Mesendoderm (in vitro differentiated cells): Measurements from ENCODE around the gene CMC2.
A peak's percentile ranks its signal among the peaks of the same experiment; 100 is the strongest.

Source experiments
- DNase-seq: peaks from one replicate; pipeline ENCODE4 v3.0.0; 2013
- H2AK5ac ChIP-seq: 2 replicates; pipeline ENCODE4 v1.6.1; 2013; ENCODE audit warnings: low read length, inconsistent platforms
- H2BK120ac ChIP-seq: 2 replicates; pipeline ENCODE4 v1.6.1; 2013; ENCODE audit warnings: low read depth, mild to moderate bottlenecking, low read length, moderate library complexity, mixed read lengths
- H2BK15ac ChIP-seq: replicated peaks from 2 replicates; pipeline ENCODE4 v1.6.1; 2013; ENCODE audit warnings: low read depth, mild to moderate bottlenecking, moderate library complexity
- H2BK5ac ChIP-seq: 2 replicates; pipeline ENCODE4 v1.6.1; 2013; ENCODE audit warnings: low read length, inconsistent platforms
- H3K18ac ChIP-seq: 2 replicates; pipeline ENCODE4 v1.6.1; 2013; ENCODE audit warnings: mild to moderate bottlenecking, low read length, mixed read lengths
- H3K23ac ChIP-seq: one replicate; pipeline ENCODE4 v1.6.1; 2013; ENCODE audit warnings: low read length
- H3K27ac ChIP-seq: 2 replicates; pipeline ENCODE4 v1.5.1; 2013; ENCODE audit warnings: low read depth, mild to moderate bottlenecking, inconsistent platforms, low read length, moderate library complexity
- H3K27me3 ChIP-seq: 2 replicates; pipeline ENCODE4 v1.6.1; 2013; ENCODE audit warnings: low read length, control low read depth, mild to moderate bottlenecking, inconsistent platforms; ENCODE audit not compliant: insufficient read depth, poor library complexity
- H3K36me3 ChIP-seq: 2 replicates; pipeline ENCODE4 v1.6.1; 2013; ENCODE audit warnings: low read length, inconsistent platforms; ENCODE audit not compliant: control insufficient read depth, insufficient read depth
- H3K4ac ChIP-seq: one replicate; pipeline ENCODE4 v1.6.1; 2013; ENCODE audit warnings: low read depth, mild to moderate bottlenecking, low read length, moderate library complexity
- H3K4me1 ChIP-seq: 2 replicates; pipeline ENCODE4 v1.6.1; 2013; ENCODE audit warnings: low read depth, low read length, inconsistent platforms; ENCODE audit not compliant: control insufficient read depth
- H3K4me2 ChIP-seq: 2 replicates; pipeline ENCODE4 v1.6.1; 2013; ENCODE audit warnings: low read length
- H3K4me3 ChIP-seq: 2 replicates; pipeline ENCODE4 v1.5.1; 2013; ENCODE audit warnings: mild to moderate bottlenecking, low read length
- H3K56ac ChIP-seq: one replicate; pipeline ENCODE4 v1.6.1; 2013; ENCODE audit warnings: low read length
- H3K79me1 ChIP-seq: 2 replicates; pipeline ENCODE4 v1.6.1; 2013; ENCODE audit warnings: low read length, inconsistent platforms
- H3K79me2 ChIP-seq: 2 replicates; pipeline ENCODE4 v1.6.1; 2013; ENCODE audit warnings: mild to moderate bottlenecking, low read length; ENCODE audit not compliant: control insufficient read depth, insufficient read depth
- H3K9ac ChIP-seq: 2 replicates; pipeline ENCODE4 v1.6.1; 2013; ENCODE audit warnings: low read length, inconsistent platforms
- H4K5ac ChIP-seq: one replicate; pipeline ENCODE4 v1.6.1; 2013; ENCODE audit warnings: low read length
- H4K8ac ChIP-seq: one replicate; pipeline ENCODE4 v1.6.1; 2013; ENCODE audit warnings: low read depth, mild to moderate bottlenecking, control low read depth, low read length, moderate library complexity
- WGBS: extraction: QIAGEN DNeasy Blood & Tissue Kit; methylation state at CpG from one replicate; pipeline ENCODE4 v1.1.7; 2013; ENCODE audit warnings: low lambda C conversion rate, missing lambda C conversion rate; ENCODE audit not compliant: insufficient coverage; ENCODE audit errors: extremely low coverage; 5-methylcytosine and 5-hydroxymethylcytosine counted together

CMC2 gene

DNA sequence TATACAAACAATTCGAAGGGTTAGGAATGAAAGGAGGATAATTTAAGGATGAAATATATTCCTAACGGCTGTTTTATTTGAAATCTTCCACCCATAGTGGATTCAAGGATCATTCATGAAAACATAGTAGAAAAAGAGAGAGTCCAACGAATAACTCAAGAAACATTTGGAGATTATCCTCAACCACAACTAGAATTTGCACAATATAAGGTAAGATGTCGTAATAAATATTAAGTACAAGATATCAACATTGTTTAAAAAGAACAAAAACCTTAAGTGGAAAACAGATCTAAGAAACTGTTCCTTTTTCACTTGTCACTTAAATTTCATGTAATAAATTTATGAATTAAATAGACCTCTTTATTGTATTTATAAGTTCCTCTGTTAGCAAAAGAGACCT, 19.7 kb upstream of the CMC2 start:
- Histone ChIP-seq H2AK5ac (no peak overlapping the region), H3K9ac (no peak overlapping the region), H4K8ac (no peak overlapping the region), H2BK5ac (no peak overlapping the region), H3K27ac (no peak overlapping the region), H3K4me3 (no peak overlapping the region), H3K18ac (no peak overlapping the region), H3K4me2 (no peak overlapping the region), H3K4me1 (no peaks in the 10 kb centered on the region), H3K27me3 (no peaks in the 10 kb centered on the region), H3K56ac (no peak overlapping the region), H2BK15ac (no peak overlapping the region), H4K5ac (no peak overlapping the region), H3K36me3 (peaks cover 2% of the 10 kb centered on the region), H3K4ac (no peak overlapping the region), H3K23ac (no peak overlapping the region), H2BK120ac (no peak overlapping the region), H3K79me1 (no peaks in the 10 kb centered on the region), H3K79me2 (no peaks in the 10 kb centered on the region)
- 100% methylated on average over 1 of the region's 4 CpGs for whole genome bisulfite sequencing
- DNase-seq = no peak

DNA sequence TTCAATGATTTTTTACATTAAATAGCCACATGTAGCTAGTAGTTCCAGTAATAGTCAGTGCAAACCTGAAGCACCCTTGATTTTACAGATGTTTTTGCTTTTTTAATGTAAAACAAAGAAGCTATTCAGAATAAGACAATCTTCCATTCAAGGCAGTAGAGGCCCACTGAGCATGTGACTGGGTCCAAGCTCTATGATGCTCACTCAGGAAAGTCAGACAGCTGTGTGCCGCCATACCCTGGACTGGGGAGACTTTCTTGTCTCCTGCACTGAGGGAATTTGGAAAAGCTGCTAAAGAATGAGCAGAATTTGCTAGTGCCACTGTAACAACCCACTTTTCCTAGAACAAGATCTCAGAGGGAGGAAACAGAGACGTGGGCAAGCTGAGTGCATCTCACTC, 11.8 kb upstream of the CMC2 start:
- DNase-seq = no peak
- Histone ChIP-seq H2BK15ac (no peak overlapping the region), H3K23ac (no peak overlapping the region), H3K56ac (no peak overlapping the region), H4K5ac (no peak overlapping the region), H3K18ac (no peak overlapping the region), H3K4me2 (no peak overlapping the region), H3K4me1 (no peaks in the 10 kb centered on the region), H2BK5ac (no peak overlapping the region), H3K79me2 (no peaks in the 10 kb centered on the region), H3K9ac (no peak overlapping the region), H4K8ac (no peak overlapping the region), H3K36me3 (peaks cover 9% of the 10 kb centered on the region), H2BK120ac (no peak overlapping the region), H3K4ac (no peak overlapping the region), H3K27ac (no peak overlapping the region), H3K79me1 (no peaks in the 10 kb centered on the region), H3K27me3 (no peaks in the 10 kb centered on the region), H3K4me3 (no peak overlapping the region), H2AK5ac (no peak overlapping the region)
- no CpG with 5 or more reads among the region's 2 CpGs for WGBS

- Histone ChIP-seq H3K4me2 (no peak overlapping the region), H3K4ac (no peak overlapping the region), H2BK15ac (no peak overlapping the region), H3K23ac (no peak overlapping the region), H2AK5ac (no peak overlapping the region), H3K27me3 (no peaks in the 10 kb centered on the region), H4K8ac (no peak overlapping the region), H2BK5ac (no peak overlapping the region), H3K36me3 (peaks cover 12% of the 10 kb centered on the region), H4K5ac (no peak overlapping the region), H3K9ac (no peak overlapping the region), H3K27ac (no peak overlapping the region), H3K79me1 (peaks cover 8% of the 10 kb centered on the region), H3K18ac (no peak overlapping the region), H3K4me1 (no peaks in the 10 kb centered on the region), H3K79me2 (peaks cover 12% of the 10 kb centered on the region), H2BK120ac (no peak overlapping the region), H3K56ac (no peak overlapping the region), H3K4me3 (no peak overlapping the region)
- no CpG with 5 or more reads among the region's 2 CpGs for WGBS
- DNase-seq = no peak
Observed at GRCh38 chr16:81014672-81015071, 8.0 kb upstream of the CMC2 start.

GRCh38 chr16:81012974-81013373, 6.3 kb upstream of the CMC2 start:
- no peak overlapping the region for H3K9ac ChIP-seq
- H2BK120ac ChIP-seq = no peak overlapping the region
- H2BK5ac ChIP-seq = no peak overlapping the region

DNA sequence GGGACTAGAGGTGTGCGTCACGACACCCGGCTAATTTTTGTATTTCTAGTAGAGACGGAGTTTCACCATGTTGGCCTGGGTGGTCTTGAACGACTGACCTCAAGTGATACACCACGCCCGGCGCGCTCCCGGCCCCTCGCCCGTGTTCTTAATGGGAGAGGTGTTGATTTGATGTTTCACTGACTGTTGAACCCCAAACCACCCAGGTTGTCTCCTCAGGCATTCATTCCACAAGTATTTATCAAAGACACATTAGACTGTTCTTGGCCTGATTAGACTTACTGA, 1.8 kb upstream of the CMC2 start:
- Histone ChIP-seq H3K4ac (no peak overlapping the region), H3K79me2 (peaks cover 57% of the 10 kb centered on the region), H2BK5ac (no peak overlapping the region), H2BK120ac (no peak overlapping the region), H3K79me1 (peaks cover 15% of the 10 kb centered on the region), H2AK5ac (no peak overlapping the region), H3K27me3 (no peaks in the 10 kb centered on the region), H3K4me3 (no peak overlapping the region), H3K9ac (peak overlapping the region; percentile 94), H2BK15ac (no peak overlapping the region), H3K18ac (no peak overlapping the region), H3K36me3 (peaks cover 4% of the 10 kb centered on the region), H3K4me2 (no peak overlapping the region), H3K23ac (no peak overlapping the region), H3K56ac (peak overlapping the region; percentile 95), H3K4me1 (no peaks in the 10 kb centered on the region), H4K8ac (no peak overlapping the region), H3K27ac (no peak overlapping the region), H4K5ac (no peak overlapping the region)
- WGBS = no CpG with 5 or more reads among the region's 12 CpGs
- no peak for DNase-seq

More at GRCh38 chr16:81012974-81013373, 6.3 kb upstream of the CMC2 start:
- no peak overlapping the region for H4K5ac ChIP-seq
- no peak overlapping the region for H3K18ac ChIP-seq
- H3K4ac ChIP-seq = no peak overlapping the region
- no peaks in the 10 kb centered on the region for H3K27me3 ChIP-seq
- no peak overlapping the region for H4K8ac ChIP-seq
- H3K23ac ChIP-seq = no peak overlapping the region
- H3K27ac ChIP-seq = no peak overlapping the region
- H2BK15ac ChIP-seq = no peak overlapping the region
- no peak overlapping the region for H3K56ac ChIP-seq
- no peak for DNase-seq
- peaks cover 27% of the 10 kb centered on the region for H3K79me2 ChIP-seq
- H3K36me3 ChIP-seq = peaks cover 10% of the 10 kb centered on the region
- no peak overlapping the region for H3K4me3 ChIP-seq
- no peak overlapping the region for H3K4me2 ChIP-seq
- 100% methylated on average over 2 of the region's 3 CpGs for WGBS
- H3K4me1 ChIP-seq = no peaks in the 10 kb centered on the region
- H3K79me1 ChIP-seq = peaks cover 14% of the 10 kb centered on the region
- H2AK5ac ChIP-seq = no peak overlapping the region

DNA sequence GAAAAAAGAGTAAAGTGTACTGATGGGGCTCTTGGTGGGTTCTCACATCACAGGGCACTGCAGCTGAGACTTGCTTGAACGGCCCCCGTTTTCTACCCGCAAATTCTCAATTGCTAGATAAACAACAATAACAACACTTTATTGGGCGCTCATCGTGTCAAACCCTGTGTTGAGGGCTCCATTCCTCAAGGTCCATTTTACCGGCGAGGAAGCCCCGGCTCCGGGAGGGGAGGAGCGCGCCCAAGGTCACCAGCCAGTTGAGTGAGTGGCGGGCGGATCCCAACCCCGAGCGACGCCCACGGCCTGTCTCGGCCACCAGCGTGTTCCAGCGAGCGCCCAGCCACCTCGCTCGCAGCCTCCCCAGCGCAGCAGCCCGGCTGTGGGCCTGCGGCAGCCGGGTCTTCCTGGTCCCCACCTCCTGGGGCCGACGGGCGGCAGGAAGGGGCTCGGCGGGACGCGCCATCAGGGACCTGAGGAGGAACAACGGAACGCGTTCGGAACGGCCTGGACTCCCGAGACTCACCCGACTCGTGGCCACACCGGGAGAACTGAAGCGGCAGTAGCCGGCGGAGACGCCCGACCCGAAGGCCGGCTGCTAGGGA, 373 bp downstream of the CMC2 start:
- Histone ChIP-seq H3K27ac (peak overlapping the region; percentile 79), H3K9ac (peak overlapping the region; percentile 94), H3K4ac (peak overlapping the region; percentile 56), H4K8ac (no peak overlapping the region), H3K4me2 (peak overlapping the region; percentile 49), H2BK120ac (no peak overlapping the region), H3K36me3 (peaks cover 2% of the 10 kb centered on the region), H2BK5ac (no peak overlapping the region), H3K4me3 (peak overlapping the region; percentile 81), H3K4me1 (no peaks in the 10 kb centered on the region), H3K79me2 (peaks cover 75% of the 10 kb centered on the region), H2AK5ac (no peak overlapping the region), H3K79me1 (peaks cover 18% of the 10 kb centered on the region), H3K27me3 (no peaks in the 10 kb centered on the region), H3K18ac (peak overlapping the region; percentile 25), H3K56ac (peak overlapping the region; percentile 100), H2BK15ac (no peak overlapping the region), H3K23ac (peak overlapping the region; percentile 83), H4K5ac (no peak overlapping the region)
- WGBS = no CpG with 5 or more reads among the region's 50 CpGs
- no peak for DNase-seq
